ENCODE results near the gene SYT1.

The SYT1 gene

DNA sequence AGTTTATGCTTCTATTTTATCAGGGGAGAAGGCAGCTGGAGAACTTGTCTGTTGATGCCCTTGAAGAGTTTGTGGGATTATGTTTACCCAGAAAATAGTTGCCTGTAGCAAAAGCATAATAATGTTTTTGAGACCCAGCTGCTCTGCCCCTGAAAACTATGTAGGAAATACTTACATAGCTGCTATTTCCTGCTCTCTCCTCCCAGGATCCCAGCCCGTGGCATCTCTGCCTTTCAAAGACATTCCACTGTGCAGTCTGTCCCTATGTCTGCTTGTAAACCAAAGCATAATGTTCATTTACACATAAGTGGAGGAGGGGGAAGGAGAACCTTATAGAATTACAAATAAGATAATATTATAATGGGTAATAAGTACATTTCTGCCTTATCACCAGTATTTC, 198.7 kb downstream of the SYT1 start:
- DNase-seq: no peak

- DNase-seq: no peak
These were observed 203.4 kb downstream of the SYT1 start for GRCh38 chr12:79067977-79068376.

GRCh38 chr12:79069009-79069408, 204.4 kb downstream of the SYT1 start:
- DNase-seq: no peak

DNA sequence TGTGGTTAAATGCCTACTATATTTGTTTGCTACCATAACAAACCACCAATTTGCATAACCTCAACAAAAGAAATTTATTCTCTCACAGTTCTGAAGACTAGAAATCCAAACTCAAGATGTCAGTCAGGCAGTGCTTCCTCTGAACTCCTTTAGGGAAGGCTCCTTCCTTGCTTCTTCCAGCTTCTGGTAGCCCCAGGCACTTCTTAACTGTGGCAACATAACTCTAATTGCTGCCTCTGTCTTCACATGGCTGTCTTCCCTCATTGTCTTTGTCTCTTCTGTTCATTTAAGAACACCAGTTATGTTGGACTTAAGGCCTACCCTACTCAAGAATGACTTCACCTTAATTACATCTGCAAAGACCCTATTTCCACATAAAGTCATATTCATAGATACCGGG, 206.9 kb downstream of the SYT1 start:
- no peak for DNase-seq

DNA sequence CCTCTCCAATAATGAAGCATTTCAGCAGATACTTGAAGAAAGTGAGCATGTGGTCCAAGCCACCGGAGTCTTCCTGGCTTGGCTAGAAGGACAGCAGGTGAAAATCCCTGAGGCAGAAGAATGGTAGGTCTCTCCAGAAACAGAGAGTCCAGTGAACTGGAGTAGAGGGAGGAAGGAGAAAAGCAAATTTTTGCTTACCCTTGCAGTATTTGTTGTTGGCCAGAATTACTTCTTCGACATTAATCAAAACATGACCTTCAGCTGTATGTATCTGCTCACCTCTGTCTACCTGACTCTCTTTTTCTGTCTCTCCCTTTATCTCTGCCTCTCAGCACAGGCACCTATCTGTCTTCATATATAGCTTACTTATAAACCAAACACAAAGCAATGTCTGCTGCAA, 208.9 kb downstream of the SYT1 start:
- no peak for DNase-seq

DNA sequence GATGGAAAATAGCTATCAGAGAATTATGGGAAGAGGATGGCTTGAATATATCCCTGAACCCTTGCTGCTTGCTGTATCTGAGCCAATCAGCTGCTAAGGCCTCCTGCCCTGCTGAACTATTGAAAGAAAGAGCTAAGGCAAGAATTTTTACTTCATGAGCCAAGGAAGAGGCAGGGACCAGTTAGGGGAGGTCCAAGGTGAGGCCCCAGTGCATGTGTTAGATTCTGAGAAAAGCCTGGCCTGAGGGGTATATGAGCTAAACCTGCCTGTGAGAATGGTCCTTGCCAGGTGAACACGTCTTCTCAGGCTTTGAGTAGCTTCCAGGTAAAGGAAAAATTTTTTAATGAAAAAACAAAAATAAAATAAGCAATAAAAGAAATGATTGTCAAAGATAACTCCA, 218.0 kb downstream of the SYT1 start:
- DNase-seq: no peak

GRCh38 chr12:79083181-79083580, 218.6 kb downstream of the SYT1 start:
- DNase-seq: peak; percentile 42

DNA sequence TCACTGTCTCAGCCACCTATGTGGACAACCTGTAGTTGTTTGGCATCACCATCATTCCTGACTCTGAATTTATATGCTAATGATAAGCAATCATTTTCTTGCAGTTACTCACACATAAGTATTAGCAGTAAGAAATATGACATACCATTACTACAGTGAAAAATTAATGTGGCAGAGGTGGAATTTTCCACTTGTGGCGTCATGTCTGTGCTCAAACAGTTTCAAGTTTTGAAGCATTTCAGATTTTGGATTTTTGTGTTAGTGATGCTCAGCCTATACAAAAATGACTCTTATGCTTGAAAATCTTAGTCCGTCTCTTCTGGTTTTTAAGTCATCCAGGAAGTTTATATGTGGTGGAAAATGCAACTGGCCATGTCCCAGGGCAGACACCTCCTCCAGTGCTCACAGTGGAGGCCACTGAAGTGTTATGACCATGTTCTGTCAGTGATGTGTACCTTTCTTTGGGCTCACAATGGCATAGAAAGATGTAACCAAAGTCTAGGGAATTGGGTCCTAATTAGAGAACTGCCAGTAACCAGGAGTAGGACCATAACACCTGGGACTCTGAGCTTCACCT, 220.6 kb downstream of the SYT1 start:
- DNase-seq: no peak

- DNase-seq: no peak
These were observed 222.1 kb downstream of the SYT1 start for GRCh38 chr12:79086541-79087296.

- DNase-seq: no peak
These were observed 234.0 kb downstream of the SYT1 start for GRCh38 chr12:79098530-79098929.

- DNase-seq: no peak
These were observed 244.4 kb downstream of the SYT1 start for GRCh38 chr12:79108962-79109361.

- no peak for DNase-seq
These were observed 250.3 kb downstream of the SYT1 start for GRCh38 chr12:79114896-79115295.

GRCh38 chr12:79115743-79116142, 251.2 kb downstream of the SYT1 start:
- no peak for DNase-seq

DNA sequence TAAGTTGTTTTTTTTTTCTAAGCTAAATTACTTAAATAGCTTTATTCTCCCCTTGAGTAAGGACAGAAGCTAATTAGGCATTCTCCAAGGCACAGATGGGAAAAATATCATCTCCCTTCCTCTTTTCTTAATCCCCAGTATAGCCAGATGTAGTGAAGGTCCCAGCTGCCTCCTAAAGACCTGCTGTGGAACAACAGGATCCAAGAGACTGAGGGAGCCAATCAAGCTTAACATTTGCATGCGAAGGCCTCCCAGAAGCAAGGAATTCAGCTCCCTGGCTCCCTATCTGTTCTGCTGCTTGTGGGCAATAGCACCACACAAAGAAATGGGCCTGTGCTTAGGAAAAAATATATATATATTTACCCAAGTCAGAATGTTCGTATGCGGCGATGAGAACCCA, 255.2 kb downstream of the SYT1 start:
- DNase-seq: no peak

GRCh38 chr12:79121486-79121885, 256.9 kb downstream of the SYT1 start:
- DNase-seq: no peak

DNA sequence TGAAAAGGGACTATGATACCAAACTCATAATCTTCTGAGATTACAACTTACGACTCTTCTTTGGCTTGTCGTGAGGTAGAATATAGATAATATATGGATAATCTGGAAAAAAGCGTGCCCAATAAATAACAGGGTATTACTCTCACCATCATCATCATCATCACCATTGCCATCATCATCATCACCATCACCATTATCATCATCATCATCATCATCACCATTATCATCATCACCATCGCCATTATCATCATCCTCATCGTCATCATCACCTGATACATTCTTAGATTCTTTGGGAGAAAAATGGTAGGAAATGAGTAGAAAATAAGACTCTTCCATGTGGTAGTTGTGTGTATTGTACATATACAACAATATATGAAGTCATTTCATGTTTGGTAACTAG, 259.8 kb downstream of the SYT1 start:
- DNase-seq: no peak

GRCh38 chr12:79125358-79125757, 260.8 kb downstream of the SYT1 start:
- DNase-seq: no peak

DNA sequence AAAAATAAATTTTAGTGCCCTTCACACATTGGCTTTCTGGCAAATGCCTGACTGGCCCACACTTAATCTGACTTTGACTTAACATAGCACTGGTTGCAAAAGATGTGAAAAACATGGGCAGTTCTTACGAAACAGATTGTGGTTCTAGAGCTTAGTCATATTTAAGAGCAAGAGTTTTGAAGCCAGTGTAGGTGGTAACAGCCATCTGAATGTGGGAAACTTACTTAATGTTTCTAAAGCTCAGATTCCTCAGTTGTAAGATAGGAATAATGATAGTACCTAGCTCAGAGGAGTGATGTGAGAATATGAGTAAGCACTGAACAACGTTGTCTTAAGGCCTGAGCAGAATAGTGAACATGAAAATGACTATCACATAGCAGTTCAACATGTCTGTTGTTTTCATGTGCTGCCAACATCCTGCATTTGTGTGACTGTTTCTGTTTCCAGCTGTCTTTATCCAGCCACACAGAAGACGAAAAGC, 262.7 kb downstream of the SYT1 start:
- peak; percentile 99 for DNase-seq

DNA sequence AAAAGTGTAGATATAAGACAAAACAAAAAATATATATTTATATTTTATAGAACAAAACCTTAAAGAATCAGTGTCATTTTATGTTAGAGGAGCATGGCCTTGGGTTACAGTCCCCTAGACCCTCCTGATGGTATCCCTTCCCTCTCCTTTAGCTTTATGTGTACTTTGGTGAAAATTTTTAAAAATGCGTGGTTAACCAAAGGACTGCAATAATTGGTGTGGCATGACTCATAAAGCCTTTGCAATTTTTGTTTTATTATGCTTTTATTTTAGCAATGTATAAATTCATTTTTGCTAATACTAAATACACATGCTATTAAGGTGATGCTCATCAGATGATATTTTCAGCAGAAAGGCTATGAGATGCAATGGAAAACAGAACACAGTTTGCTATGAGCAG, 264.4 kb downstream of the SYT1 start:
- DNase-seq: no peak

GRCh38 chr12:79138872-79139271, 274.3 kb downstream of the SYT1 start:
- no peak for DNase-seq

GRCh38 chr12:79140711-79141110, 276.1 kb downstream of the SYT1 start:
- DNase-seq: no peak

DNA sequence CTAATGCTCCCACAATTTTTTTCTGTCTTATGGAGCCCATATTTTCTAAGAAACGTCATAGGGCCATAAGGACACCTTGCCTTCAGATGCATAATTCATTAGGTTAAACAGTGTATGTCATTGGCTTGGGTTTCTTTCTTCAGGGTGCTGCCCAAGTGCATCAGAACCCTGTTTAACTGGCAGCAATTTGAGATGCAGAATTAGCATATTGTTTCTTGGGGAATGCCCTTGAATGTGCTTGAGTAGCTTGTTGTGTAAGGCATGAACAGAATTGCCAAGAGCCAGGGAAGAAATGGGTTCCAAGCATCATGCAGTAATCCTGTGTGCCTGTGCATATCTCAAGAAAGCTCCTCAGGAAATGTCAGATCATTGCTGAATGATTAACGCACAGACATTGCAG, 277.2 kb downstream of the SYT1 start:
- DNase-seq: no peak

DNA sequence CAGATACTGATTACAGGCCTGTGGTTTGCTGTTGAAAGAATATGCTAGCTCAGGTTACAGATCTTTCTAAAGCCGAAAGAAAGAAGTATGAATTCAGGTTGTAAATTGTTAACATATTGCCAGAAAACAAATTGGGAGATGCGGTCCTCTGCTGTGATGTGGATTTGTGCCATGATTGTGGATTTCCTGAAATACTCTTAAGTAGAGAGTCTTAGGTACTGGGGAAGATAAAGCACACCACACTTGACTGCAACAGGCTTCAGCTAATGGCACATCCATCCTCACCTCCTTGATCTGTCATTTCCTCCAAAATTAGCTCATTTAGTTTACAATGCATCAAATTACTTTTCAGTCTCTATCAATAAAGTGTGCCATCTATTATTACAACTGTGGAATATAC, 279.2 kb downstream of the SYT1 start:
- no peak for DNase-seq

- DNase-seq: no peak
These were observed 287.4 kb downstream of the SYT1 start for GRCh38 chr12:79151956-79152355.

DNA sequence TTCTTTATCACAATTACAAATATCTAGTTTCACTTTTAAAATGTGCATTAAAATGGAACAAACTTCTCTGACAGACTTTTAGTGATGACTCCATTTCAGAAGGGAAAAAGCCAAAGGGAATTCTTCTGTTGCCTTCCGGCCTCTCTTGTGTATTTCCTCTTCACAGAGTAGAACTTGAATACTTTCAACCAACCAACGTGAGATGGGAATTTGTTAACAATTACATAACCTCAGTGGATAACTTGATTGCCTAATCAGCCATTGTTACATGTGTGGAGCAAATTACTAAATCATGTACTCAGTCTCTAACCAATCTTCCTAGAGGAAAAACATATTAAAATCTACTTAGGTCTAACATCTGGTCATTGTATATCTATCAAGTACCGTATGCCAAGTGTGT, 291.1 kb downstream of the SYT1 start:
- no peak for DNase-seq
